ENCODE data around the gene AMH. TPM values are rescaled to one million over a fixed set of nuclear protein-coding genes. Genes with fewer than 3 reads are reported as not detected.

The AMH gene
- total and polyA plus RNA-seq, 2 of the 13 experiments (the other 11 are each of a cell fraction or from before 2014, with no cell fraction given) = 0.03 to 0.18 TPM

- peak; percentile 75; the same call in 1 of the 2 replicates for TF ChIP-seq RXRB (CRISPR knock-in tag; IDR thresholded peaks at IDR 0.05; ENCODE audit: borderline replicate concordance)
- TF ChIP-seq, protein P1, sequence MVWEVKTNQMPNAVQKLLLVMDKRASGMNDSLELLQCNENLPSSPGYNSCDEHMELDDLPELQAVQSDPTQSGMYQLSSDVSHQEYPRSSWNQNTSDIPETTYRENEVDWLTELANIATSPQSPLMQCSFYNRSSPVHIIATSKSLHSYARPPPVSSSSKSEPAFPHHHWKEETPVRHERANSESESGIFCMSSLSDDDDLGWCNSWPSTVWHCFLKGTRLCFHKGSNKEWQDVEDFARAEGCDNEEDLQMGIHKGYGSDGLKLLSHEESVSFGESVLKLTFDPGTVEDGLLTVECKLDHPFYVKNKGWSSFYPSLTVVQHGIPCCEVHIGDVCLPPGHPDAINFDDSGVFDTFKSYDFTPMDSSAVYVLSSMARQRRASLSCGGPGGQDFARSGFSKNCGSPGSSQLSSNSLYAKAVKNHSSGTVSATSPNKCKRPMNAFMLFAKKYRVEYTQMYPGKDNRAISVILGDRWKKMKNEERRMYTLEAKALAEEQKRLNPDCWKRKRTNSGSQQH (CRISPR knock-in tag; IDR thresholded peaks at IDR 0.05; ENCODE audit: low read depth) = 0 out of 2 replicates have a peak, but pooled peaks have one; percentile 33
- TF ChIP-seq EEA1 (CRISPR knock-in tag; IDR thresholded peaks at IDR 0.05; ENCODE audit: borderline replicate concordance) = 0 out of 2 replicates have a peak, but pooled peaks have one; percentile 52
- TF ChIP-seq, protein P2, sequence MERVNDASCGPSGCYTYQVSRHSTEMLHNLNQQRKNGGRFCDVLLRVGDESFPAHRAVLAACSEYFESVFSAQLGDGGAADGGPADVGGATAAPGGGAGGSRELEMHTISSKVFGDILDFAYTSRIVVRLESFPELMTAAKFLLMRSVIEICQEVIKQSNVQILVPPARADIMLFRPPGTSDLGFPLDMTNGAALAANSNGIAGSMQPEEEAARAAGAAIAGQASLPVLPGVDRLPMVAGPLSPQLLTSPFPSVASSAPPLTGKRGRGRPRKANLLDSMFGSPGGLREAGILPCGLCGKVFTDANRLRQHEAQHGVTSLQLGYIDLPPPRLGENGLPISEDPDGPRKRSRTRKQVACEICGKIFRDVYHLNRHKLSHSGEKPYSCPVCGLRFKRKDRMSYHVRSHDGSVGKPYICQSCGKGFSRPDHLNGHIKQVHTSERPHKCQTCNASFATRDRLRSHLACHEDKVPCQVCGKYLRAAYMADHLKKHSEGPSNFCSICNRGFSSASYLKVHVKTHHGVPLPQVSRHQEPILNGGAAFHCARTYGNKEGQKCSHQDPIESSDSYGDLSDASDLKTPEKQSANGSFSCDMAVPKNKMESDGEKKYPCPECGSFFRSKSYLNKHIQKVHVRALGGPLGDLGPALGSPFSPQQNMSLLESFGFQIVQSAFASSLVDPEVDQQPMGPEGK (CRISPR knock-in tag; IDR thresholded peaks at IDR 0.05) = peak; percentile 20; the same call in 1 of the 2 replicates
- TF ChIP-seq ZNF451 (CRISPR knock-in tag; IDR thresholded peaks at IDR 0.05) = peak; percentile 97
- TF ChIP-seq ZBTB7A (CRISPR knock-in tag; IDR thresholded peaks at IDR 0.05) = peak; percentile 86
- 0 out of 2 replicates have a peak, but pooled peaks have one; percentile 11 for TF ChIP-seq SP5 (CRISPR knock-in tag; IDR thresholded peaks at IDR 0.05; ENCODE audit: borderline replicate concordance, low read depth)
- TF ChIP-seq SATB2 (CRISPR knock-in tag; IDR thresholded peaks at IDR 0.05) = peak; percentile 93
- peak; percentile 81 for TF ChIP-seq ZNF431 (CRISPR knock-in tag; IDR thresholded peaks at IDR 0.05; ENCODE audit: borderline replicate concordance, low read depth)
- TF ChIP-seq, protein P3, sequence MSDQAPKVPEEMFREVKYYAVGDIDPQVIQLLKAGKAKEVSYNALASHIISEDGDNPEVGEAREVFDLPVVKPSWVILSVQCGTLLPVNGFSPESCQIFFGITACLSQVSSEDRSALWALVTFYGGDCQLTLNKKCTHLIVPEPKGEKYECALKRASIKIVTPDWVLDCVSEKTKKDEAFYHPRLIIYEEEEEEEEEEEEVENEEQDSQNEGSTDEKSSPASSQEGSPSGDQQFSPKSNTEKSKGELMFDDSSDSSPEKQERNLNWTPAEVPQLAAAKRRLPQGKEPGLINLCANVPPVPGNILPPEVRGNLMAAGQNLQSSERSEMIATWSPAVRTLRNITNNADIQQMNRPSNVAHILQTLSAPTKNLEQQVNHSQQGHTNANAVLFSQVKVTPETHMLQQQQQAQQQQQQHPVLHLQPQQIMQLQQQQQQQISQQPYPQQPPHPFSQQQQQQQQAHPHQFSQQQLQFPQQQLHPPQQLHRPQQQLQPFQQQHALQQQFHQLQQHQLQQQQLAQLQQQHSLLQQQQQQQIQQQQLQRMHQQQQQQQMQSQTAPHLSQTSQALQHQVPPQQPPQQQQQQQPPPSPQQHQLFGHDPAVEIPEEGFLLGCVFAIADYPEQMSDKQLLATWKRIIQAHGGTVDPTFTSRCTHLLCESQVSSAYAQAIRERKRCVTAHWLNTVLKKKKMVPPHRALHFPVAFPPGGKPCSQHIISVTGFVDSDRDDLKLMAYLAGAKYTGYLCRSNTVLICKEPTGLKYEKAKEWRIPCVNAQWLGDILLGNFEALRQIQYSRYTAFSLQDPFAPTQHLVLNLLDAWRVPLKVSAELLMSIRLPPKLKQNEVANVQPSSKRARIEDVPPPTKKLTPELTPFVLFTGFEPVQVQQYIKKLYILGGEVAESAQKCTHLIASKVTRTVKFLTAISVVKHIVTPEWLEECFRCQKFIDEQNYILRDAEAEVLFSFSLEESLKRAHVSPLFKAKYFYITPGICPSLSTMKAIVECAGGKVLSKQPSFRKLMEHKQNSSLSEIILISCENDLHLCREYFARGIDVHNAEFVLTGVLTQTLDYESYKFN (CRISPR knock-in tag; conservative IDR thresholded peaks at IDR 0.05) = peak; percentile 88
- TF ChIP-seq MED8 (CRISPR knock-in tag; IDR thresholded peaks at IDR 0.05; ENCODE audit: insufficient replicate concordance) = peak; percentile 48
- peak; percentile 34; the same call in 1 of the 2 replicates for TF ChIP-seq ZNF501 (CRISPR knock-in tag; IDR thresholded peaks at IDR 0.05)
- peak; percentile 14; the same call in 1 of the 2 replicates for TF ChIP-seq RXRA (CRISPR knock-in tag; IDR thresholded peaks at IDR 0.05)
- TF ChIP-seq, protein P4, sequence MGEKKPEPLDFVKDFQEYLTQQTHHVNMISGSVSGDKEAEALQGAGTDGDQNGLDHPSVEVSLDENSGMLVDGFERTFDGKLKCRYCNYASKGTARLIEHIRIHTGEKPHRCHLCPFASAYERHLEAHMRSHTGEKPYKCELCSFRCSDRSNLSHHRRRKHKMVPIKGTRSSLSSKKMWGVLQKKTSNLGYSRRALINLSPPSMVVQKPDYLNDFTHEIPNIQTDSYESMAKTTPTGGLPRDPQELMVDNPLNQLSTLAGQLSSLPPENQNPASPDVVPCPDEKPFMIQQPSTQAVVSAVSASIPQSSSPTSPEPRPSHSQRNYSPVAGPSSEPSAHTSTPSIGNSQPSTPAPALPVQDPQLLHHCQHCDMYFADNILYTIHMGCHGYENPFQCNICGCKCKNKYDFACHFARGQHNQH (CRISPR knock-in tag; IDR thresholded peaks at IDR 0.05) = peak; percentile 89
- peak; percentile 43; the same call in 1 of the 2 replicates for TF ChIP-seq KMT2B (CRISPR knock-in tag; IDR thresholded peaks at IDR 0.05)
- no peak for TF ChIP-seq GABPA (IDR thresholded peaks at IDR 0.05; ENCODE audit: low read depth, low read length)
- TF ChIP-seq GABPA (CRISPR knock-in tag; IDR thresholded peaks at IDR 0.05; ENCODE audit: low read depth) = 0 out of 2 replicates have a peak, but pooled peaks have one; percentile 22
- peak; percentile 89; the same call in 1 of the 2 replicates for TF ChIP-seq ZNF816 (CRISPR knock-in tag; IDR thresholded peaks at IDR 0.05; ENCODE audit: borderline replicate concordance)
- no peak for TF ChIP-seq ZNF577 (CRISPR knock-in tag; IDR thresholded peaks at IDR 0.05; ENCODE audit: borderline replicate concordance, low read depth)
- peak; percentile 75 for TF ChIP-seq PHF5A (CRISPR knock-in tag; IDR thresholded peaks at IDR 0.05; ENCODE audit: low read depth, unreplicated experiment)
- TF ChIP-seq ONECUT2 (CRISPR knock-in tag; IDR thresholded peaks at IDR 0.05) = peak; percentile 53; the same call in 1 of the 2 replicates
Observed at GRCh38 chr19:2212861-2213711, 36.0 kb upstream of the AMH start (continued).

All from HepG2 (cell line).